ENCODE data around the gene DNAH17. TPM values are rescaled to one million over a fixed set of nuclear protein-coding genes. Genes with fewer than 3 reads are reported as not detected.

Gene DNAH17
- total and polyA plus RNA-seq, 2 donors (not counting 1 experiment from before 2014, with no cell fraction given) = 0.01 to 0.12 TPM

DNA sequence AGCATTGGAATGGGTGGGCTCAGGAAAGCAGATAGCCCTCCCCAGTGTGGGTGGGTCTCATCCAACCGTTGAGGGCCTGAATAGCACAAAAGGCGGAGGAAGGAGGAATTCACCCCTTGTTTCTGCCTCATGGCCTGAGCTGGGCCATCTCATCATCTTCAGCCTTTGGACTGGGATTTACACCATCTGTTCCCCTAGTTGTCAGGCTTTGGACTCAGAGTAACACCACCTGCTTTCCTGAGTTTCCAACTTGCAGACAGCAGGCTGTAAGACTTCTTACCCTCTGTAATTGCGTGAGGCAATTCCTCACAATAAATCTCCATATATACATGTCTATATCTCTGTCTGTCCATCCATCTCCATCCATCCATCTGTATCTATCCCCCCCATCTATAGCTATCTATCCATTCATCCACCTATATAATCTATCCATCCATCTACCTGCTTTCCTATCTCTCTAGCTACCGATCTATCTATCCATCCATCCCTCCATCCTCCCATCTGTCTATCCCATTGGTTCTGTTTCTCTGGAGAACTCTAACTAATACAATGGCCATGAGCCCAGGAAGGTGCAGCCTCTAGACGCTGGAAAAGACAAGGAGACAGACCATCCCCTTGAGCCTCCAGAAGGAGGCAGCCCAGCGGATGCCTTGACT, 21.3 kb downstream of the DNAH17 start:
- no peaks in the 10 kb centered on the region for H4K20me1 ChIP-seq (ENCODE audit: control insufficient read depth, insufficient read depth, low read length, poor library complexity, severe bottlenecking)
- H3K27ac Mint-ChIP-seq = no peak overlapping the region

DNA sequence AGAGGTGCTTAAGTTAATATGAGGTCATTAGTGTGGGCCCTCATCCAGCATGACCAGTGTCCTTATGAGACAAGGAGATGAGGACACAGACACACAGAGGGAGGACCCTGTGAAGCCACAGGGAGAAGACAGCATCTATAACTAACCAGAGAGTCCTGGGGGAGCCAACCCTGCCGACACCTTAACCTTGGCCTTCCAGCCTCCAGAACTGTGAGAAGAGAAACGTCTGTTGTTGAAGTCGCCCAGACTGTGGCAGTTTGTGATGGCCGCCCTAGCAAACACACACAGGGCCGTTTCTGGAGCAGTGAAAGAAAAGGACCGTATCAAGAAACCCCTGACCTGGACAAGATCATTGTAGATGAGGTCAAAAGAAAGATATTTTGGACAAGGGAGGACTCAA, 26.7 kb downstream of the DNAH17 start:
- no peaks in the 10 kb centered on the region for H4K20me1 ChIP-seq (ENCODE audit: control insufficient read depth, insufficient read depth, low read length, poor library complexity, severe bottlenecking)
- no peaks in the 10 kb centered on the region for H3K79me2 ChIP-seq (ENCODE audit: control insufficient read depth, insufficient read depth, low read length)
- H3K27me3 ChIP-seq (replicated peaks in 1 of 4; ENCODE audit: control extremely low read depth in 1 of 4, control insufficient read depth in 3 of 4, insufficient read depth in 4 of 4, low read length in 3 of 4) = no peaks in the 10 kb centered on the region
- peaks cover 16% of the 10 kb centered on the region for H3K27me3 Mint-ChIP-seq
- ChIA-PET POLR2A (no interaction called here), CTCF (no interaction called here)
- no peak overlapping the region for H3K4me3 ChIP-seq (ENCODE audit: control extremely low read depth in 1 of 5, extremely low read depth in 1 of 5, insufficient read depth in 1 of 5, low read depth in 2 of 5, low read length in 4 of 5)
- no peak overlapping the region for H3K27ac ChIP-seq (ENCODE audit: low read length in 2 of 2)
- no peak overlapping the region for H3K4me3 Mint-ChIP-seq
- H3K4me1 ChIP-seq (ENCODE audit: control insufficient read depth in 2 of 2, insufficient read depth in 2 of 2, low read length in 2 of 2) = no peaks in the 10 kb centered on the region
- TF ChIP-seq EZH2 (IDR thresholded peaks at IDR 0.05; ENCODE audit: borderline replicate concordance, insufficient read depth, low read depth, low read length, poor library complexity, severe bottlenecking) = no peak
- 72% methylated on average over 5 of the region's 6 CpGs for WGBS (ENCODE audit: insufficient coverage)
- no peaks in the 10 kb centered on the region for H3K36me3 ChIP-seq (replicated peaks in 1 of 2; ENCODE audit: control extremely low read depth in 1 of 2, control insufficient read depth in 1 of 2, extremely low read depth in 1 of 2, insufficient read depth in 2 of 2, low read length in 1 of 2)
- intact Hi-C loops (cut with micrococcal nuclease) = no loop called here
- no peak overlapping the region for H3K27ac Mint-ChIP-seq
- no peak overlapping the region for H3K4me2 ChIP-seq (replicated peaks; ENCODE audit: low read depth, low read length, poor library complexity, severe bottlenecking)
- H3K4me1 Mint-ChIP-seq = no peaks in the 10 kb centered on the region
- no peak for DNase-seq
- H3K9me3 ChIP-seq (ENCODE audit: control extremely low read depth in 1 of 3, control insufficient read depth in 2 of 3, insufficient read depth in 1 of 3, low read length in 2 of 3) = no peaks in the 10 kb centered on the region
- H3K9me3 Mint-ChIP-seq (ENCODE audit: insufficient read depth) = no peaks in the 10 kb centered on the region
- no peak for ATAC-seq (ENCODE audit: low read depth)
- H3K9ac ChIP-seq (ENCODE audit: low read length) = no peak overlapping the region
- H2AFZ ChIP-seq (ENCODE audit: insufficient read depth, low read depth, low read length, poor library complexity, severe bottlenecking) = no peak overlapping the region

More for the DNA sequence above, 21.3 kb downstream of the DNAH17 start:
- Histone ChIP-seq H3K36me3 (replicated peaks in 1 of 2; ENCODE audit: control extremely low read depth in 1 of 2, control insufficient read depth in 1 of 2, extremely low read depth in 1 of 2, insufficient read depth in 2 of 2, low read length in 1 of 2) (no peaks in the 10 kb centered on the region), H3K4me1 (ENCODE audit: control insufficient read depth in 2 of 2, insufficient read depth in 2 of 2, low read length in 2 of 2) (no peaks in the 10 kb centered on the region), H3K79me2 (ENCODE audit: control insufficient read depth, insufficient read depth, low read length) (no peaks in the 10 kb centered on the region), H3K27me3 (replicated peaks in 1 of 4; ENCODE audit: control extremely low read depth in 1 of 4, control insufficient read depth in 3 of 4, insufficient read depth in 4 of 4, low read length in 3 of 4) (peaks cover 0 to 10% (median 2%) of the 10 kb centered on the region in 4 experiments), H2AFZ (ENCODE audit: insufficient read depth, low read depth, low read length, poor library complexity, severe bottlenecking) (no peak overlapping the region), H3K4me3 (ENCODE audit: control extremely low read depth in 1 of 5, extremely low read depth in 1 of 5, insufficient read depth in 1 of 5, low read depth in 2 of 5, low read length in 4 of 5) (no peak overlapping the region), H3K27ac (ENCODE audit: low read length in 2 of 2) (no peak overlapping the region), H3K4me2 (replicated peaks; ENCODE audit: low read depth, low read length, poor library complexity, severe bottlenecking) (no peak overlapping the region), H3K9ac (ENCODE audit: low read length) (no peak overlapping the region), H3K9me3 (ENCODE audit: control extremely low read depth in 1 of 3, control insufficient read depth in 2 of 3, insufficient read depth in 1 of 3, low read length in 2 of 3) (peaks cover 0 to 3% (median 0%) of the 10 kb centered on the region in 3 donors)
- intact Hi-C loops (cut with micrococcal nuclease) = no loop called here
- no peaks in the 10 kb centered on the region for H3K9me3 Mint-ChIP-seq (ENCODE audit: insufficient read depth)
- H3K4me3 Mint-ChIP-seq = no peak overlapping the region
- ATAC-seq (ENCODE audit: low read depth) = no peak
- no peak for DNase-seq
- POLR2A ChIA-PET = no interaction called here
- H3K27me3 Mint-ChIP-seq = peaks cover 13% of the 10 kb centered on the region
- H3K4me1 Mint-ChIP-seq = no peaks in the 10 kb centered on the region
- CTCF ChIA-PET = no interaction called here
- 90% methylated on average over 5 of the region's 6 CpGs for WGBS (ENCODE audit: insufficient coverage)
- no peak for TF ChIP-seq EZH2 (IDR thresholded peaks at IDR 0.05; ENCODE audit: borderline replicate concordance, insufficient read depth, low read depth, low read length, poor library complexity, severe bottlenecking)
- TF ChIP-seq, protein P1, sequence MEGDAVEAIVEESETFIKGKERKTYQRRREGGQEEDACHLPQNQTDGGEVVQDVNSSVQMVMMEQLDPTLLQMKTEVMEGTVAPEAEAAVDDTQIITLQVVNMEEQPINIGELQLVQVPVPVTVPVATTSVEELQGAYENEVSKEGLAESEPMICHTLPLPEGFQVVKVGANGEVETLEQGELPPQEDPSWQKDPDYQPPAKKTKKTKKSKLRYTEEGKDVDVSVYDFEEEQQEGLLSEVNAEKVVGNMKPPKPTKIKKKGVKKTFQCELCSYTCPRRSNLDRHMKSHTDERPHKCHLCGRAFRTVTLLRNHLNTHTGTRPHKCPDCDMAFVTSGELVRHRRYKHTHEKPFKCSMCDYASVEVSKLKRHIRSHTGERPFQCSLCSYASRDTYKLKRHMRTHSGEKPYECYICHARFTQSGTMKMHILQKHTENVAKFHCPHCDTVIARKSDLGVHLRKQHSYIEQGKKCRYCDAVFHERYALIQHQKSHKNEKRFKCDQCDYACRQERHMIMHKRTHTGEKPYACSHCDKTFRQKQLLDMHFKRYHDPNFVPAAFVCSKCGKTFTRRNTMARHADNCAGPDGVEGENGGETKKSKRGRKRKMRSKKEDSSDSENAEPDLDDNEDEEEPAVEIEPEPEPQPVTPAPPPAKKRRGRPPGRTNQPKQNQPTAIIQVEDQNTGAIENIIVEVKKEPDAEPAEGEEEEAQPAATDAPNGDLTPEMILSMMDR (IDR thresholded peaks at IDR 0.05) = no peak
